WERI-Rb-1 (cell line): Measurements from ENCODE around the gene ZNF529.

Experiments
- DNase-seq: peaks from one replicate; pipeline ENCODE4 v3.0.0-alpha.2; 2020
- H3K27ac ChIP-seq: fragments of 250-450 bp; sonication (Bioruptor Pico); 2 replicates; pipeline ENCODE4 v1.5.1; 2020; ENCODE audit warnings: mild to moderate bottlenecking, moderate library complexity
- H3K27me3 ChIP-seq: fragments of 250-450 bp; sonication (Bioruptor Pico); 2 replicates; pipeline ENCODE4 v1.5.1; 2021; ENCODE audit warnings: mild to moderate bottlenecking, low read depth, moderate library complexity; ENCODE audit not compliant: insufficient read depth, severe bottlenecking
- H3K36me3 ChIP-seq: fragments of 250-450 bp; sonication (Bioruptor Pico); 2 replicates; pipeline ENCODE4 v1.5.1; 2020; ENCODE audit warnings: mild to moderate bottlenecking, moderate library complexity
- H3K4me3 ChIP-seq: 2 replicates; pipeline ENCODE4 v1.5.1; 2011; ENCODE audit warnings: low read depth, mild to moderate bottlenecking, control low read depth, low read length
- H3K9me3 ChIP-seq: fragments of 250-450 bp; sonication (Bioruptor Pico); 2 replicates; pipeline ENCODE4 v1.5.1; 2021; ENCODE audit warnings: mild to moderate bottlenecking, moderate library complexity; ENCODE audit not compliant: severe bottlenecking
- CTCF ChIP-seq: IDR thresholded peaks from 2 replicates; pipeline ENCODE4 v1.5.1; 2011; ENCODE audit warnings: low read depth, mild to moderate bottlenecking, control low read depth, inconsistent platforms, low read length

The ZNF529 gene

GRCh38 chr19:36564391-36564790 lies 8.7 kb downstream of the ZNF529 start:
- TF ChIP-seq CTCF: no peak
- H3K27ac ChIP-seq: no peak overlapping the region
- DNase-seq: no peak
- no peak overlapping the region for H3K4me3 ChIP-seq
- no peaks in the 10 kb centered on the region for H3K27me3 ChIP-seq
- H3K9me3 ChIP-seq: peaks cover 7% of the 10 kb centered on the region
- peaks cover 44% of the 10 kb centered on the region for H3K36me3 ChIP-seq

GRCh38 chr19:36547001-36547732 lies 25.9 kb downstream of the ZNF529 start:
- no peak for DNase-seq
- H3K27ac ChIP-seq: no peak overlapping the region
- H3K9me3 ChIP-seq: peaks cover 49% of the 10 kb centered on the region
- no peak for TF ChIP-seq CTCF
- H3K27me3 ChIP-seq: no peaks in the 10 kb centered on the region
- peaks cover 82% of the 10 kb centered on the region for H3K36me3 ChIP-seq
- no peak overlapping the region for H3K4me3 ChIP-seq

GRCh38 chr19:36528921-36529518 lies 44.1 kb downstream of the ZNF529 start:
- Histone ChIP-seq H3K27me3 (no peaks in the 10 kb centered on the region), H3K4me3 (peak overlapping the region; percentile 87), H3K9me3 (no peaks in the 10 kb centered on the region), H3K36me3 (peaks cover 28% of the 10 kb centered on the region), H3K27ac (peak overlapping the region; percentile 98)
- no peak for TF ChIP-seq CTCF
- peak; percentile 20 for DNase-seq

- H3K36me3 ChIP-seq: peaks cover 33% of the 10 kb centered on the region
- peak within 1 kb of the TSS; percentile 87 for H3K4me3 ChIP-seq
- no peaks in the 10 kb centered on the region for H3K27me3 ChIP-seq
- no peaks in the 10 kb centered on the region for H3K9me3 ChIP-seq
- DNase-seq: peak; percentile 97
- peak within 1 kb of the TSS; percentile 98 for H3K27ac ChIP-seq
- TF ChIP-seq CTCF: no peak
These were observed 44.7 kb downstream of the ZNF529 start, which contains the start of gene ZNF260 for GRCh38 chr19:36528194-36528920. ZNF260 (minus strand) TSS chr19:36528271; CDS start chr19:36515238, 13,033 bp downstream.

GRCh38 chr19:36527873-36528193 lies 45.3 kb downstream of the ZNF529 start:
- TF ChIP-seq CTCF: no peak
- Histone ChIP-seq H3K27me3 (no peaks in the 10 kb centered on the region), H3K9me3 (no peaks in the 10 kb centered on the region), H3K36me3 (peaks cover 38% of the 10 kb centered on the region), H3K4me3 (peak overlapping the region; percentile 87), H3K27ac (peak overlapping the region; percentile 98)
- no peak for DNase-seq
